ENCODE data around the gene ZDHHC8.

- no peak for TF ChIP-seq POLR2A (IDR thresholded peaks at IDR 0.05; ENCODE audit: low read length)
- TF ChIP-seq GATA1 (IDR thresholded peaks at IDR 0.05; ENCODE audit: low read depth, low read length), result no peak
Observed at GRCh38 chr22:20135806-20136602, 4.4 kb downstream of the ZDHHC8 start.
